ENCODE results near the gene CETP.

GRCh38 chr16:57020651-57021050 lies 58.9 kb downstream of the CETP start:
- no peak for TF ChIP-seq POLR2AphosphoS5 (IDR thresholded peaks at IDR 0.05; ENCODE audit: low read depth, low read length)
- TF ChIP-seq REST (IDR thresholded peaks at IDR 0.05; ENCODE audit: insufficient read depth in 1 of 2, low read depth in 2 of 2, low read length in 2 of 2) = no peak

Data from PFSK-1 (cell line).